Suprapubic skin (tissue), 3 donors: ENCODE data around the gene GCLC.
"Not testable (repeated sequence)": the region's sequence is repeated elsewhere in the genome, so short reads cannot be mapped to it uniquely, and the experiment has no call there.

Experiments
- POLR2AphosphoS5 ChIP-seq, 3 donors: sonication (generic); formaldehyde crosslinking; IDR thresholded peaks; one replicate each; pipeline ENCODE4 v1.6.1; 2017; ENCODE audit warnings: antibody characterized with exemption in 3 of 3
- TF ChIP-seq, protein P1 (sequence below), 2 donors: fragments of 200-600 bp in 1 of 2; fragments of 450-650 bp in 1 of 2; sonication (generic) in 1 of 2; IDR thresholded peaks; one replicate each; pipeline ENCODE4 v1.5.1; 2016 to 2019; ENCODE audit warnings: antibody characterized with exemption in 2 of 2, mild to moderate bottlenecking in 1 of 2, moderate library complexity in 1 of 2

DNA sequence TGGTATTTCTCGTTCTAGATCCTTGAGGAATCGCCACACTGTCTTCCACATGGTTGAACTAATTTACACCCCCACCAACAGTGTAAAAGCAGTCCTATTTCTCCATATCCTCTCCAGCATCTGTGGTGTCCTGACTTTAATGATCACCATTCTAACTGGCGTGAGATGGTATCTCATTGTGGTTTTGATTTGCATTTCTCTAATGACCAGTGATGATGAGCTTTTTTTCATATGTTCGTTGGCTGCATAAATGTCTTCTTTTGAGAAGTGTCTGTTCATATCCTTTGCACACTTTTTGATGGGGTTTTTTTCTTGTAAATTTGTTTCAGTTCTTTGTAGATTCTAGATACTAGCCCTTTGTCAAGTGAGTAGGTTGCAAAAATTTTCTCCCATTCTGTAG is 64.1 kb downstream of the GCLC start:
- TF ChIP-seq, protein P1, sequence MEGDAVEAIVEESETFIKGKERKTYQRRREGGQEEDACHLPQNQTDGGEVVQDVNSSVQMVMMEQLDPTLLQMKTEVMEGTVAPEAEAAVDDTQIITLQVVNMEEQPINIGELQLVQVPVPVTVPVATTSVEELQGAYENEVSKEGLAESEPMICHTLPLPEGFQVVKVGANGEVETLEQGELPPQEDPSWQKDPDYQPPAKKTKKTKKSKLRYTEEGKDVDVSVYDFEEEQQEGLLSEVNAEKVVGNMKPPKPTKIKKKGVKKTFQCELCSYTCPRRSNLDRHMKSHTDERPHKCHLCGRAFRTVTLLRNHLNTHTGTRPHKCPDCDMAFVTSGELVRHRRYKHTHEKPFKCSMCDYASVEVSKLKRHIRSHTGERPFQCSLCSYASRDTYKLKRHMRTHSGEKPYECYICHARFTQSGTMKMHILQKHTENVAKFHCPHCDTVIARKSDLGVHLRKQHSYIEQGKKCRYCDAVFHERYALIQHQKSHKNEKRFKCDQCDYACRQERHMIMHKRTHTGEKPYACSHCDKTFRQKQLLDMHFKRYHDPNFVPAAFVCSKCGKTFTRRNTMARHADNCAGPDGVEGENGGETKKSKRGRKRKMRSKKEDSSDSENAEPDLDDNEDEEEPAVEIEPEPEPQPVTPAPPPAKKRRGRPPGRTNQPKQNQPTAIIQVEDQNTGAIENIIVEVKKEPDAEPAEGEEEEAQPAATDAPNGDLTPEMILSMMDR (IDR thresholded peaks at IDR 0.05) = not testable (repeated sequence)
- TF ChIP-seq POLR2AphosphoS5 (IDR thresholded peaks at IDR 0.05) = not testable (repeated sequence)
